ENCODE measurements around the gene S100A12.

The S100A12 gene

DNA sequence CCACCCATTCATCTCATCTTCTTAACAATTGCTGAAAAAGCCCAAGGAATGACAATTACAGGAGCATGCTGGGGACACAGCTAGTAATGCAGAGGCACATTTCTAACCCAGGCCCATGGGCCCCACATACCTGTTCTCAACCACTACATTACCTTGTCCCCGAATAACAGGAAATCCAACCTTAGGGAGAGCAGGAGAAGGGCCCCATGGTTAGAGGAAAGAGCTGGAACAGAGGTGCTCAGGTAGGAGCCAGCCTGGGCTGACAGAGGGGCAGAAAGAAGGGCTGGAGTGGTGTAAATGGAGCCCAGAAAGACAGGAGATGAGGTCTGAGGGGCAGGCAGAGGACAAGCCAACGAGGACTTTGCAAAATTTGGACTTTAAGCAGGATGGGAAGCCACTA is 26.8 kb upstream of the S100A12 start:
- Histone ChIP-seq H3K36me3 (ENCODE audit: low read length) (no peaks in the 10 kb centered on the region), H3K27me3 (ENCODE audit: low read length) (no peaks in the 10 kb centered on the region), H2AFZ (ENCODE audit: low read depth, low read length, severe bottlenecking) (no peak overlapping the region), H3K9me3 (ENCODE audit: insufficient read depth, low read length) (no peaks in the 10 kb centered on the region), H3K27ac (ENCODE audit: low read depth, low read length) (no peak overlapping the region), H3K79me2 (ENCODE audit: insufficient read depth, low read length) (no peaks in the 10 kb centered on the region), H3K9me2 (replicated peaks; ENCODE audit: insufficient read depth, low read length) (no peaks in the 10 kb centered on the region), H3F3A (ENCODE audit: insufficient read depth) (no peaks in the 10 kb centered on the region), H3K4me3 (ENCODE audit: insufficient read depth, low read length, poor library complexity, severe bottlenecking) (no peak overlapping the region), H4K20me1 (ENCODE audit: low read depth, low read length) (no peaks in the 10 kb centered on the region), H3K4me2 (ENCODE audit: low read depth, low read length, poor library complexity, severe bottlenecking) (no peak overlapping the region), H3K9ac (ENCODE audit: low read length) (no peak overlapping the region)
- no peak for TF ChIP-seq EZH2phosphoT487 (conservative IDR thresholded peaks at IDR 0.05; ENCODE audit: low read length)
- TF ChIP-seq, protein P1, sequence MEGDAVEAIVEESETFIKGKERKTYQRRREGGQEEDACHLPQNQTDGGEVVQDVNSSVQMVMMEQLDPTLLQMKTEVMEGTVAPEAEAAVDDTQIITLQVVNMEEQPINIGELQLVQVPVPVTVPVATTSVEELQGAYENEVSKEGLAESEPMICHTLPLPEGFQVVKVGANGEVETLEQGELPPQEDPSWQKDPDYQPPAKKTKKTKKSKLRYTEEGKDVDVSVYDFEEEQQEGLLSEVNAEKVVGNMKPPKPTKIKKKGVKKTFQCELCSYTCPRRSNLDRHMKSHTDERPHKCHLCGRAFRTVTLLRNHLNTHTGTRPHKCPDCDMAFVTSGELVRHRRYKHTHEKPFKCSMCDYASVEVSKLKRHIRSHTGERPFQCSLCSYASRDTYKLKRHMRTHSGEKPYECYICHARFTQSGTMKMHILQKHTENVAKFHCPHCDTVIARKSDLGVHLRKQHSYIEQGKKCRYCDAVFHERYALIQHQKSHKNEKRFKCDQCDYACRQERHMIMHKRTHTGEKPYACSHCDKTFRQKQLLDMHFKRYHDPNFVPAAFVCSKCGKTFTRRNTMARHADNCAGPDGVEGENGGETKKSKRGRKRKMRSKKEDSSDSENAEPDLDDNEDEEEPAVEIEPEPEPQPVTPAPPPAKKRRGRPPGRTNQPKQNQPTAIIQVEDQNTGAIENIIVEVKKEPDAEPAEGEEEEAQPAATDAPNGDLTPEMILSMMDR (IDR thresholded peaks at IDR 0.05; ENCODE audit: insufficient read depth, low read length, poor library complexity, severe bottlenecking), result no peak

DNA sequence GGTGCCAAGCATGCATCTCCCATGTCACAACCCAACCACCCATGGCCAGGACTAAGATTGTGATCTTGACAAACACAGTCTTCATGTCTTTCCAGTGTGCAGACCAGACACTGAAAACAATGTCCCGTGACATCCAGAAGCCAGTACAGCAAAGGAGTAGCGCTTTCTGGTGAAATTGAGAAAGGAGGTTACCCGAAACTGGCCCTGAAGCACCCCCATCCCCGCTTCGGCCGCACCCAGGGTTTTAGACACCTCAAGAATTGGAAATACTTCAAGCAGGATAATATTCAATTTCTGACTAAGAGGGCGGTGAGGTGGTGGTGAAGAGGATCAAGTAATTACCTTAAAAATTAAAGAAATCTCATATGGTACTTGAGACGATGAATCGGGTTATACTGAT is 26.0 kb upstream of the S100A12 start:
- Histone ChIP-seq H3K9me3 (ENCODE audit: insufficient read depth, low read length) (no peaks in the 10 kb centered on the region), H3K27me3 (ENCODE audit: low read length) (no peaks in the 10 kb centered on the region), H3K4me3 (ENCODE audit: insufficient read depth, low read length, poor library complexity, severe bottlenecking) (no peak overlapping the region), H3K4me2 (ENCODE audit: low read depth, low read length, poor library complexity, severe bottlenecking) (no peak overlapping the region), H3F3A (ENCODE audit: insufficient read depth) (no peaks in the 10 kb centered on the region), H3K79me2 (ENCODE audit: insufficient read depth, low read length) (no peaks in the 10 kb centered on the region), H3K9me2 (replicated peaks; ENCODE audit: insufficient read depth, low read length) (no peaks in the 10 kb centered on the region), H3K27ac (ENCODE audit: low read depth, low read length) (no peak overlapping the region), H4K20me1 (ENCODE audit: low read depth, low read length) (no peaks in the 10 kb centered on the region), H2AFZ (ENCODE audit: low read depth, low read length, severe bottlenecking) (no peak overlapping the region), H3K36me3 (ENCODE audit: low read length) (no peaks in the 10 kb centered on the region), H3K9ac (ENCODE audit: low read length) (no peak overlapping the region)
- TF ChIP-seq, protein P1 (IDR thresholded peaks at IDR 0.05; ENCODE audit: insufficient read depth, low read length, poor library complexity, severe bottlenecking), result no peak
- TF ChIP-seq EZH2phosphoT487 (conservative IDR thresholded peaks at IDR 0.05; ENCODE audit: low read length), result no peak

DNA sequence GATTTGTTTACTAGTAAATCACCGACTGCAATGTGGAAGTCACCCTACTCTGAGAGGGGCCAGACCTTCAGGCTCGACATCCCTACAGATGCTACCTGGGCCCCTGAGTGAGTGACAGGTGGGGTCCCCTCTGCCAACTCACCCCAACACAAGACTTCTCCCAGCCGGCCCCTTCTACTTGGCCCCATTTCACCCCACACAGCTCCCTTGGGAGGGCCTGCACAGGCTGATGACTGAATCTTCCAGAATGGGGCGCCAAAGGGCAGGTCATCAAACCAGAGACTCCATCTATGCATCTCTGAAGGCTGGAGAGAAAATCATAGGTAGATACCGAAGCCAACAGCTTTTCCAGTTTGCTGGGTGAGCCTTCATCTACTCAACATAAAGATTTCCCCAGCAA is 24.8 kb upstream of the S100A12 start:
- Histone ChIP-seq H3K4me3 (ENCODE audit: insufficient read depth, low read length, poor library complexity, severe bottlenecking) (no peak overlapping the region), H3K27ac (ENCODE audit: low read depth, low read length) (no peak overlapping the region), H3K9me3 (ENCODE audit: insufficient read depth, low read length) (no peaks in the 10 kb centered on the region), H3K79me2 (ENCODE audit: insufficient read depth, low read length) (no peaks in the 10 kb centered on the region), H2AFZ (ENCODE audit: low read depth, low read length, severe bottlenecking) (no peak overlapping the region), H3K36me3 (ENCODE audit: low read length) (no peaks in the 10 kb centered on the region), H3K9ac (ENCODE audit: low read length) (no peak overlapping the region), H4K20me1 (ENCODE audit: low read depth, low read length) (no peaks in the 10 kb centered on the region), H3F3A (ENCODE audit: insufficient read depth) (no peaks in the 10 kb centered on the region), H3K9me2 (replicated peaks; ENCODE audit: insufficient read depth, low read length) (no peaks in the 10 kb centered on the region), H3K4me2 (ENCODE audit: low read depth, low read length, poor library complexity, severe bottlenecking) (no peak overlapping the region), H3K27me3 (ENCODE audit: low read length) (no peaks in the 10 kb centered on the region)
- no peak for TF ChIP-seq EZH2phosphoT487 (conservative IDR thresholded peaks at IDR 0.05; ENCODE audit: low read length)
- TF ChIP-seq, protein P1 (IDR thresholded peaks at IDR 0.05; ENCODE audit: insufficient read depth, low read length, poor library complexity, severe bottlenecking), result no peak

All from SU-DHL-6 (cell line).